ENCODE results near the gene CREBRF. TPM values are rescaled to one million over a fixed set of nuclear protein-coding genes. Genes with fewer than 3 reads are reported as not detected.

Gene CREBRF
- total and polyA plus RNA-seq, 9 of the 15 experiments (the other 6 are each of a cell fraction or from before 2014, with no cell fraction given), result 1.1 to 4.9 (median 2.9) TPM

DNA sequence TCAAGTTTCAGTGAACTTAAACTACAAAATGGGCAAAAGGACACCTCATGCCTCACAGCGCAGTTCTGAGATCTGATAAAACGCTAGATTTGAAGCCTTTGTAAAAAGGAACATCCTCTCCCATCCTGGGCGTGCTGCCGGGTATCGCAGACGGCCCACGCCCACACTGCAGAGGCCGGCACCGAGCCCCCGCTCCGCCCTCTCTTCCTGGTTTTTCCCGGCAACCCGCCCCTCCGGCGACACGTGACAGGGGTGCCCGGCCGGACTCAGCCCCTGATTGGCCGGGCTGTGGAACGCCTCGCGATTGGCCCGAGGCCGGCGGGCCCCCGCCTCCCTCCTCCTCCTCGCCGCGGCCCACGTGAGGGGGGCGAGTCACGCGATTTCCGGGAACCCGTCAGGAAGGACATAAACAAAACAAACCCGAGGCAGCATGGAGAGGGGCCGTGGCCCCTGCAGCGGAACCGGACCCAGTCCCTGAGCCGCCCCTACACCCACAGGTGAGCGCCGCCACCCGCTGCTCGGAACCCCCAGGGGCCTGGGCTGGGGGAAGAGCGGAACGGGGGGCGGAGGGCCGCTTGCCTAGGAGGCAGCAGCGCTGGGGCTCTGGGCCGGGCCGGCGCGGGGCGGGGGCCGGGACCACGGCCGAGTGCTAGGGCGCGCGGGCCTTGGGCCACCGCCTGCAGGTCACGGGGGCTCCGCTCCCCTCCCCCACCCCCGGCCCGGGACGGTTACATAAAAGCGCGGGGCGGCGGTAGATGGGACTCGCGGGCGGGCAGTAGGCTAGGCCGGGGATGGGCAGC lies at the start of gene CREBRF (continued):
- TF ChIP-seq ZNF696 (CRISPR knock-in tag; conservative IDR thresholded peaks at IDR 0.05) (no peak), ZKSCAN8 (CRISPR knock-in tag; IDR thresholded peaks at IDR 0.05) (no peak), PHB2 (IDR thresholded peaks at IDR 0.05; ENCODE audit: low read depth) (no peak), POLR2G (IDR thresholded peaks at IDR 0.05; ENCODE audit: low read depth, low read length) (peak; percentile 73), ZNF75A (CRISPR knock-in tag; IDR thresholded peaks at IDR 0.05) (no peak)
- TF ChIP-seq, protein P1, sequence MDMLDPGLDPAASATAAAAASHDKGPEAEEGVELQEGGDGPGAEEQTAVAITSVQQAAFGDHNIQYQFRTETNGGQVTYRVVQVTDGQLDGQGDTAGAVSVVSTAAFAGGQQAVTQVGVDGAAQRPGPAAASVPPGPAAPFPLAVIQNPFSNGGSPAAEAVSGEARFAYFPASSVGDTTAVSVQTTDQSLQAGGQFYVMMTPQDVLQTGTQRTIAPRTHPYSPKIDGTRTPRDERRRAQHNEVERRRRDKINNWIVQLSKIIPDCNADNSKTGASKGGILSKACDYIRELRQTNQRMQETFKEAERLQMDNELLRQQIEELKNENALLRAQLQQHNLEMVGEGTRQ (CRISPR knock-in tag; IDR thresholded peaks at IDR 0.05), result peak; percentile 100
- TF ChIP-seq, protein P2, sequence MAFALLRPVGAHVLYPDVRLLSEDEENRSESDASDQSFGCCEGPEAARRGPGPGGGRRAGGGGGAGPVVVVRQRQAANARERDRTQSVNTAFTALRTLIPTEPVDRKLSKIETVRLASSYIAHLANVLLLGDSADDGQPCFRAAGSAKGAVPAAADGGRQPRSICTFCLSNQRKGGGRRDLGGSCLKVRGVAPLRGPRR (CRISPR knock-in tag; IDR thresholded peaks at IDR 0.05), result no peak

DNA sequence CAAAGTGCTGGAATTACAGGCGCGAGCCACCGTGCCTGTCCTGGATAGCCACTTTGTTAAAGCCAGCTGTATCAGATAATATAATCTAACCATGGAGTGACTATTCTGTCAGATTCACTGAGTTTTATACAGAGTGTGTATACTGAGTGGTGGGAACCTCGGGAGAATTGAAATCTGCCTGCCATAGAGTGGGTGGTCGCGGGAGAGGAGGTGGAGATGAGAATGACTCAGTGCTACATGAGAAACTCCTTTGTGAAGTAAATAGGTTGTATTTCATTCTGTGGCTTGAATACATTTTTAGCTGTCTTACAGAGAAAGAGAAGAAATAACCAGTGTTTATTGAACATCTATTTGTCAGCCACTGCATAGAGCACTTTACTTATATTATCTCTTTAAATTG lies 46.1 kb upstream of the CREBRF start:
- H3K9me3 ChIP-seq (replicated peaks; ENCODE audit: control insufficient read depth, insufficient read depth, low read depth, low read length), result no peaks in the 10 kb centered on the region
- CTCF ChIA-PET (ENCODE audit: low intra/inter-chr PET ratio), result interaction anchor here (0.7 kb wide), 1 partner anchor 134 kb away, joined by 3 read pairs; the partner anchor contains the start of gene BNIP1
- no peak overlapping the region for H3K9ac ChIP-seq (ENCODE audit: insufficient read depth in 1 of 2, low read depth in 2 of 2, low read length in 2 of 2)
- WGBS (ENCODE audit: insufficient coverage, low coverage, missing lambda C conversion rate), result 71% methylated on average over 6 of the region's 6 CpGs
- intact Hi-C loops (cut with micrococcal nuclease), result no loop called here
- H3K79me2 ChIP-seq (ENCODE audit: control insufficient read depth, insufficient read depth, low read length), result peaks cover 89% of the 10 kb centered on the region
- H2AFZ ChIP-seq (ENCODE audit: low read depth, low read length), result no peak overlapping the region
- H3K27ac ChIP-seq (ENCODE audit: extremely low read depth, low read depth, low read length), result no peak overlapping the region
- no peak overlapping the region for H3K4me2 ChIP-seq (ENCODE audit: insufficient read depth, low read length)
- BruUV-seq (replicated peaks), result no TSS peak
- ATAC-seq (no peak), DNase-seq (ENCODE audit: extremely low read depth in 1 of 4, low spot score in 3 of 4) (no peak), FAIRE-seq (no peak)
- no peaks in the 10 kb centered on the region for H3K27me3 ChIP-seq (ENCODE audit: control insufficient read depth in 2 of 2, insufficient read depth in 2 of 2, low read length in 2 of 2)
- H3K9me1 ChIP-seq (ENCODE audit: control insufficient read depth, insufficient read depth, low read length), result no peaks in the 10 kb centered on the region
- peaks cover 15% of the 10 kb centered on the region; the same call in 2 of the 3 replicates for H3K36me3 ChIP-seq (ENCODE audit: control insufficient read depth, insufficient read depth, low read length)
- POLR2A ChIA-PET, result interaction anchor here (0.6 to 0.9 kb wide), 2 partner anchors 10 to 130 kb away, joined by 3 read pairs; no protein-coding TSS in a partner anchor
- H4K20me1 ChIP-seq (replicated peaks; ENCODE audit: control insufficient read depth, insufficient read depth, low read length), result peaks cover 3% of the 10 kb centered on the region; the same call in 1 of the 2 replicates
- no peak overlapping the region for H3K4me3 ChIP-seq
- in situ Hi-C loops (cut with MboI), result no loop called here
- peaks cover 9 to 10% of the 10 kb centered on the region in 2 experiments; a peak in 4 of 5 replicates for H3K4me1 ChIP-seq (replicated peaks in 1 of 2; ENCODE audit: control insufficient read depth in 2 of 2, insufficient read depth in 2 of 2, low read length in 2 of 2)
- TF ChIP-seq, protein P3, sequence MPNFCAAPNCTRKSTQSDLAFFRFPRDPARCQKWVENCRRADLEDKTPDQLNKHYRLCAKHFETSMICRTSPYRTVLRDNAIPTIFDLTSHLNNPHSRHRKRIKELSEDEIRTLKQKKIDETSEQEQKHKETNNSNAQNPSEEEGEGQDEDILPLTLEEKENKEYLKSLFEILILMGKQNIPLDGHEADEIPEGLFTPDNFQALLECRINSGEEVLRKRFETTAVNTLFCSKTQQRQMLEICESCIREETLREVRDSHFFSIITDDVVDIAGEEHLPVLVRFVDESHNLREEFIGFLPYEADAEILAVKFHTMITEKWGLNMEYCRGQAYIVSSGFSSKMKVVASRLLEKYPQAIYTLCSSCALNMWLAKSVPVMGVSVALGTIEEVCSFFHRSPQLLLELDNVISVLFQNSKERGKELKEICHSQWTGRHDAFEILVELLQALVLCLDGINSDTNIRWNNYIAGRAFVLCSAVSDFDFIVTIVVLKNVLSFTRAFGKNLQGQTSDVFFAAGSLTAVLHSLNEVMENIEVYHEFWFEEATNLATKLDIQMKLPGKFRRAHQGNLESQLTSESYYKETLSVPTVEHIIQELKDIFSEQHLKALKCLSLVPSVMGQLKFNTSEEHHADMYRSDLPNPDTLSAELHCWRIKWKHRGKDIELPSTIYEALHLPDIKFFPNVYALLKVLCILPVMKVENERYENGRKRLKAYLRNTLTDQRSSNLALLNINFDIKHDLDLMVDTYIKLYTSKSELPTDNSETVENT (CRISPR knock-in tag; IDR thresholded peaks at IDR 0.05), result no peak
- peak; percentile 78 for TF ChIP-seq EGR1 (conservative IDR thresholded peaks at IDR 0.05)
